ENCODE data around the gene TARP.

TARP gene

DNA sequence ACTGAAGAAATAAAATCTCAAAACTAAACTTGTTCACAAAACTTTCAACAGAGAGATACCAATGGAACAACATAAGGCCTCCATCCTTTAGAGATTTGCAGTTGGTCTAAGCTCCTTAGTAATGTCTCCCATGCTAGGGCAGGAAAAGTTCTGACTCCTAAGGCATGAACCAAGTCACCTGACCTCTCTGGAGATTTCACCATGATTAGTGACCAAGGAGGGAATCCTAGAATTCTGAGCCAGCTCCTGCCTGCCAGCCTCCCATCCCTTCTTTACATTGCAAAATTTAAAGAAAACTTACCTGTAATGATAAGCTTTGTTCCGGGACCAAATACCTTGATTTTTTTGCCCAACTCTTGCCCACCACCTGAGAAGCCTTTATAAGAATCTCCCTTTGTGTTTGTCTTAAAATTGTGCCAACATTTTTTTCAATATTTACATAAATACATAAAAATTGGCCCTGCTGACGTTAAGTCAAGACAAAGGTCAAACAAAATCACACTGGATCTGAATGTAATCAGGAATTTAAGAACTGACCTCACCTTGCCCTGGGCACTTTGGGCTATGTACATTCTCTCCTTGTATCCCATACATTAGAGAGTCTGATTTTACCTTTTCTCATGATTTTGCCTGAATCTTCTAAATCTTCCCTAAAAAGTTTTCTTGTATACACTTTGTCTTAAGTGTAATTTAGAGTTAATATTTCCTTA lies at the start of gene TARP:
Gene TARP, minus strand, starts transcription at position 351 of the 710 bp plus-strand sequence.
- no peak for DNase-seq (ENCODE audit: low read depth)

DNA sequence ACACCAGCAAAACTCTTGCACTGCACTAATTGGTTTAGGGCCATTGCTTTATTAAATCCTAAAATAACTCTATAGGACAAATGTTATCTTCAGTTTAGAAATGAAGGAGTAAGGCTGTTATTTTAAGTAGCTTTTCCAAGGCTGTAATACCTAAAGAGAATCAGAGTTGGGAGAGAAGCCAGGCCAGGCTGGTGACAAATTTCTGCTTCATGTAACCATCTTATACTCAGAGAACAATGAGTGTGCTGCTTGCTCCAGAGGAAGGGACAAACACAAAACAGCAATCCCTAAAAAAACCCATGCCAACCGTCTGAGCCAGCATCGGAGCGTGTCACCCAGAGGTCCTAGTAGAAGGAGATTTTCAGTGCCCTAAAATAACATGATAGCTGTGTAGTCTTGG lies 49.7 kb upstream of the TARP start:
- no peak for DNase-seq (ENCODE audit: low read depth)

DNA sequence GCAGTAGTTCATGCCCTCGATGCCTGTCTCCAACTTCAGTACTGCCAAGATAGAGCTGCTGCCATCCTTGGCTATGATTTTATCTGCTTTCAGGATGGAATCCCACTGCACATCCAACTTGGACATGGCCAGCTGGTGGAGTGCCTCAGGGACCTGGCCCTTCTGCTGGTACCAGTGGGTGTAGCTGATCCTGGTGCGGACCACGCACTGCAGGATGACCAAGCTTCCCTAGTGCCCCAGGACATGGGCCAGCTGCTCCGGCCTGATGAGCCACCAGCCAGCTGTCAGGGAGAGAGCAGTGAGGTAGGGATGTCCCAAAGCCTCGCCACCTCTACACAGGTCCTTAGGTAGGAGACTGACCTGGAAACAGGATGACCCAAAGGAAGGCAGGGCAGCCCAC lies 49.0 kb upstream of the TARP start:
- no peak for DNase-seq (ENCODE audit: low read depth)

DNA sequence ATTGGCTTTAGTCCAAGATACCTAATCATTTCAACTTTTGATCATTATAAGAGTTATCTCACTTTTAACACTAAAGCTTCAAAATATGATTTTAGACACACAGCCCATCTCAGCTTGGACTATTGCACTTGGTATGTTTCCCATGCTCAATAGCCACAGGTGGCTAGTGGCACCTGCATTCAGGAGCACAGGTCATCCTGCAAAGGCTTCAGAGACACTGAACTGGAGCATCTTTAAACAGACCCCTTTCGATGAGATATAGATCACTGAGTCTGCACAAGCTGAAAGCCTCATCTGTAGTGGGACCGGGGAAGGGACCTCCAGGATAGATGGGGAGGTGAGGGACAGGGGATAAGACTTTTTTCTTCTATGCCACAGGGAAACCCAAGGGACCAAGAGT lies 48.5 kb upstream of the TARP start:
- no peak for DNase-seq (ENCODE audit: low read depth)

DNA sequence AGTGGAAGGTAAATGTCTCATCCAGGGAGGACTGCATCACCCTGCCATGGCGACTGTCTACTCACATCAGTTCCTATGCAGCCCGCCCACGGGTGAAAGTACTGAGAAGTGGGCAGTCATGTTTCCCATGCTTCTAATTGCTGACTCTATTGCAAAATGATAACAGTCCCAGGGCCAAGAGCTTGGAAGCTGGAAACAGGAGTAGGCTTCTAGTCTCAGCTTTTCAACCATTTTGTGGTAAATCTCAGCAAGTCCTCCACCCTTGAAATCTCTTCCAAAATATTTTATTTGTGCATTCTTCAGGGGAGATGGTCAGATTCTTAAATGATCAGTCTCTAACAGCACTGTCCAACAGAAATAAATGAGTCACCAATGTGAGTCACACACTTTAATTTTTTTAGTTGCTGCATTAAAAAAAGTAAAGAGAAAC lies 48.1 kb upstream of the TARP start:
- peak; percentile 34 for DNase-seq (ENCODE audit: low read depth)

DNA sequence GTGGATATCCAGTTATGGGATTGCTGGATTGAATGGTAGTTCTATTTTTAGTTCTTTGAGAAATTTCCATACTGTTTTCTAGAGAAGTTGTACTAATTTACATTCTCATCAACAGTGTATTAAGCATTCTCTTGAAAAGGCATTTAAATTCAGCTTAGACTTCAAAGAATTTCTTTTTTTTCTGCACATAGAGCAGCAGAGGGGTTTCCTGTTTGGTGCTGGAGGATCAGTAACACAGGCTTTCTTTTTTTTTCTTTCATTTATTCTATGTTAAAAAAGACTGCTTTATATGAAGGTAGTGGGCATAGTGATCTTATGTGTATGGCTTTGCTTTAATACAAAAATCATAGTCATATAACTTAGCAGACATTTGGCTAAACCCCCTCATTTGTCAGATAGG lies 47.6 kb upstream of the TARP start:
- no peak for DNase-seq (ENCODE audit: low read depth)

DNA sequence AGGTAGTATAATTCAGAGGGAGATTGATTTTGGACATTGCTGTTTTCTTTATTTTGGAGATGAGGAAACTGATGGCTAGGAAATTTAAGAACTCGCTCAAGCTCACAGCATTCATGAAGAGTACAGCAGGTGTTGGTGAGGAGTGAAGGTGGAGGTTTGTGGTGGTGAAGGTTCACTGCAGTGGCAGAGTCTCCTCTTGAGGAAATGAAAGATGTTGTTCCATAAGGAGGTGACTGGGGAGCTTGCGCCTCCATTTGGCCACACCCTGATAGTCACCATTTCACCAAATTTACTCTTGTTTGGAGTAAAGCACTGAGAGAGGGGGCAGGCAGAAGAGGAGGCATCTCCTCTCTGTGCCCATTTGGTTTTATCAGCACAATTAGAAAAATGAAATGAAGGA lies 46.4 kb upstream of the TARP start:
- no peak for DNase-seq (ENCODE audit: low read depth)

DNA sequence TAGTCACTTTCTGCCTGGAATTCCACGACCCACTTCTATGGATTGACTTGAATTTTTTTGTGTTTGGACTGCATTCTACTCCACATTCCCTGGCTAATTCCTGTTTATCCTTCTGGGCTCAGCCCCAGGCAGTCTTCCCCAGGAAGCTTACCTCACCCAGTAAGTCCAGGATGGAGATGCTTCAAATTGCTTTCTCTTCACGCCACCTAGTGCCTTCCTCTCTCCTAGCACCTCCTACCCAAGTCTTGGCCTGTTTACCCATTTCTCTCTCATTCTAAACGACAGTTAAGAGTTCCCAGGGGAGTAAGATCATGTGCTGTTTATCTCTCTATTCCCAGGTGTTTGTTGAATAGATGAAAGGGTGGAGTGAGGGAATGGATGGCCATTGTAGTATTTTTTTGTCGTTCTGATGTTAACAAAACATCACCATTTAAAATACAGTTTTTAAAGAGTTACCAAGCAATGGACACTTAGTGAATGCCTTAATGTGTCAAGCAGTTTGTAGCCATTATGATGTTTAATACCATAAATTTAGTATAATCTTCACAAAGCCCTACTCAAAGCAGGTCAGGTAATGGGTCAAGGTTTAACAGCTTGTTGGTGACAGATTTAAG lies 45.5 kb upstream of the TARP start:
- peak; percentile 57 for DNase-seq (ENCODE audit: low read depth)

DNA sequence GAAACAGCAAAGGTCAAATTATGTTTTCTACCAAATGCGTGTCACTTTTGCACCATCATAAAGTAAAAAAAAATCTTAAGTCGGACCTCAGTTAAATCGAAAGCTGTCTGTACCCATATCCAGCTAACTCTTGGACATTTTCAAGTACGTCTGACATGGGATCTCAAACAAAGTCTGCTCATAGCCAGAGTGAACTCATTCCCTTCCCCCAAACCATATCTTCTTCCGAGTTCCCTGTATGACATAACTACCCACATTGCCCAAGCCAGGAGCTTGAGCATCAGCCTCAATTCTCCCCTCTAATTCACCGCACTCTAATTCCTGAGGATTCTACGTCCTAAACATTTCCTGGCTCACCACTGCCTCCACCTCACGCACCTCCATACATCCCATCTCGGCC lies 44.8 kb upstream of the TARP start:
- DNase-seq (ENCODE audit: low read depth), result no peak

DNA sequence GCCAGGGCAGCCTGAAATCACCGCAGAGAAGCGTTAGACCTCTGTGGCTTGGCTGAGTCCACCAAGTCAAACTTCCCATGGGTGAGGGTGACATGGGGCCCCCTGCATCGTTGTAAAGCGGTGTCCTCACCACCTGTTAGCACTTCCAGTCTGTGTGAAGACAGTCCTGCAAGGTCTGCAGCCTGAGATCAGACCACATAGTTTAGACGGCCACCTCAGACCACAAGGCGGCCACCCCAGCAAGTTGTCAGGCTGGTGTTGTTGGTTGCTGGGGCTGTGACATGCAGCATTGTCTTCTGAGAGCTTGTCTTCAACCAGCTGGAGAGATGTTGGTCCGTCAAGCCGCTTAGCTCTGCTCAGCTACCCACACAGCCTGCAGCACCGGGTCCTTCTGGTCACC lies 44.1 kb upstream of the TARP start:
- no peak for DNase-seq (ENCODE audit: low read depth)

DNA sequence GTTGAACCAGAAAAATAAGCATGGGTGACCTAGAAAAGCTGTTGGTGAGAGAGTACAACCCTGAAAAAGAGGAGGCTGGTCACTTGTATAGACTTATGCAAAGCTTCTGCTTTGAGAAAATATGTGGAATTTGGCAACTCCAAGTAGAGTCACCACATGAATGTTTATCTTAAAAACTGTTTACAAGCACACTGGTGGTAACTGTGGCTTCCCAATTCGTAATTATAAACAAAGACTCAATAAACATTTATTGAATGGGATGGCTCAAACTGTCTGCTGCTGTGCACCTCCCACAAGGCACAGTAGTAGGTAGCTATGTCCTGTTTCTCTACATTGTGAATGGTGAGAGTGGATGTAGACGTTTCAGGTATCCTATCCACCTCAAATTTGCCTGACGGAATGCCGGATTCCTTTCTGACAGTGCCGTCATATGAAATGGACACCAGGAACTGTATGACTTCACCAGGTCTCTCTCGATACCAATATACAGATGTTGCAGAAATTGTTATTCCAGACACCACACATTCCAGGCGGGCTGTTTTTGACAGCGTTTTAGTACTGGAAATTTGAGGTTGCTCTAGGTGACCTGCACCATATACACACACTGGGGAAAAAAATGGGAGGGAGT lies 43.4 kb upstream of the TARP start:
- no peak for DNase-seq (ENCODE audit: low read depth)

DNA sequence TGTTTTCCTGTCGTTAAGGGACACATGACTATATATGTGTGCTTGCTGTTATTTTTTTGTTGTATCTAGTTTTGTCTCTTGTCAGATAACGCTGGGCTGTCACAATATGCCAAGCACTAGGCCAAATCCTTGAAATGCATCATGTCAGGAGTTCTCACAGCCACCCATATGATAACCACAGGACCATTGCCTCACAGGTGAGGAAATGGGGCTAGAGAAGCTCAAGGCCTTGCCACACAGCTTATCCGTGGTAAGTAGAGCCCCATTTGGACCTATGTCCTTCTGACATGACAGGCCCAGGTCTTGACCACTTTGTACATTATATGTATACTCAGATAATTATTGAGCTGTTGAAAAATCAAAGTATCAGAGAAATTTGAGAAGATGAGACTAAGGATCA lies 42.0 kb upstream of the TARP start:
- no peak for DNase-seq (ENCODE audit: low read depth)

DNA sequence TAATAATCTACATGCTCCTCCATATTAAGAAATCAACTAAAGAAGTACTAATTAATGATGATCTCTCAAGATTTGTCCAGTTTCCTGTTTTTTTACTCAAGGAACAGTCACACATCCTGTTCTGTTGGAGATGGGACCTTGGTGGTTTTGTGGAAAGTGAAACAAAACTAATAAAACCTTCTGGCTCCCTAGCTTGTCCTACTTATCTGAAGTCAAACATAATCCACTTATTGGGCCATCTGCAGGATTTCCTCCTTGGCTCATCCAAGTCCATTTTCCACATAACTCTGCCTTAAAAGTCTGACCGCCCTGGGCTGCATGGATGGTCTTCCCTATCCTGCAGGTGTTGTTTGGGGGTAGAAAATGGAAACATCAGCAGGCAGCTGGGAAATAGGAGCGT lies 39.4 kb upstream of the TARP start:
- no peak for DNase-seq (ENCODE audit: low read depth)

DNA sequence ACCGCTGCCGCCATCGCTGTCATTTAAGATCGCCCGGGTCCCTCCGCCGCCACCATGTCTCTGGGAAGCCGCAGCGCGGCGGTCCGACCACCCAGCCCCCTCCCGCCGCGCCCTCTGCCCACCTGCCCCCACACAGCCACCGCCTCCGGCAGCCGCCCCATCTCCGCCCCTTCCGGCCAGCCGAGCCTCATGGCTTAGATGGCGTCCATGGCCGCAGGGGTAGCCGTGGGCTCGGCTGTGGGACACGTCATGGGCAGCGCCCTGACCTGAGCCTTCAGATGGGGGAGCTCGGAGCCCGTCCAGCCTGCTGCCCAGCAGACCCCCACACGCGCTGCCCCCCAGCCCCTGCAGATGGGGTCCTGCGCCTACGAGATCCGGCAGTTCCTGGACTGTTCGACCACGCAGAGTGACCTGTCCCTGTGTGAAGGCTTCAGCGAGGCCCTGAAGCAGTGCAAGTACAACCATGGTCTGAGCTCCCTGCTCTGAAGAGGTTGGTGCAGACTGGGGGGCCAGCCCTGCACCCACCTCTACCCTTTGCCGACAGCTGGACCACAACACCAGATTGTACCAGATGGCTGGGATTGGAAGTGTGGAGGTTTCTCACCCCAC lies 38.0 kb upstream of the TARP start:
- no peak for DNase-seq (ENCODE audit: low read depth)

DNA sequence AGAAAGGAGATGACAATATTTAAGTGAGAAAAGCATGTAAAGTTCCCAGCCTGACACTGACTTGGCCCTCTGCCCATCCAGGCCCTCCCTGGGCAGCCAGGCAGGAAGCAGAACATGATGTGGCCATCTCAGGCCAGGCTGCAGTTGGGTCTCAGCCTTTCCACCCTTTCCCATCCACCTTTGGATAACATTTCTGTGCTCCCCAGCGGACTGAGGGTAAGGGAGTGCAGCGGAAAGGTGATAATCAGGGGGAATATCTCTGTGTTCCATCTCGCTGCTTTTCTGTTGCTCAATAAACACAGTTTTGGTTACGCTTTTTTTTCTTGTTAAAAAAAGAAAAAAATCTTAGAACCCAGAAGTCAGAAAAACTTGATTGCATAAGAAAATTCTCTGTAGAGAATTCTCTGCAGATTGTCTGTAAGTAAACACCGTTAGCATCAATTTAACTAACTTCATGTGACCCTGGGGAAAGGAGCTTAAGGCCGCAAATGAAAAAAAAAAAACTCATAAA lies 37.2 kb upstream of the TARP start:
- no peak for DNase-seq (ENCODE audit: low read depth)

DNA sequence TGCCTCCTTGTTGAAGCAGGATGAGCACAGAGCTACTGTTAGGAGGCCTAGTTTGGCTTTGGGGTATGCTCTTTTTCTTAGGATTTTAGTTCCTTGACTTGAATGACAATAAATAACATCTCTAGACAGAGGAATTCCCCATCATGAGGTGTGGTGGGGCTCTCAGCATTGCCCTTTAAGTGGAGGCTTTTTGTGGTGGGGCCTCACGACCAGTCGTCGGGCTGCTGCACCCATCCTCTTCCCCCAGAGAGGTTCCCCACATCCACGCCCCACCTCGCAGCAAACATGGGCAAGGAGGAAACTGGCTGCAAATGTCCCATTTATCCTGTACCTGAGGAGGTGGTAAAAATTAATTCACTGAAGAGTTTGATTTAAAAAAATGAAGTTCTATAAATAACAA lies 36.1 kb upstream of the TARP start:
- DNase-seq (ENCODE audit: low read depth), result no peak

DNA sequence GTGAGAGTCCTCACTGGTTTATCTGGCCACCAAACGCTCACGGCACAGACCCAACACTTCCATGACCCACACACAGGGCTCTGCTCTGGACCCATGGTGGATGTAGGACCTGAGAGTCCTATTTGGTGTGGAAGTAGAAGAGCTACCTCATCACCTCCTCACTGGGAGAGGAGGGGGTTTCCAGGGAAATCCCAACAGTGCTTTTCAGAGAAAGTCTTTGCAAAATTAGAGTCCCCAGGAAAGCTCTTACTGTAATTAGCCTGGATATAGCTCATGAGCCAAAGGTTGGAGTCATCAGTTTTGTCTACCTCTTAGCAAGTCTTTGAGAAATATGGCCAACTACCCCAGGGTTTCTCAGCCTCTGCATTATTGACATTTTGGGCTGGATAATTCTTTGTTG lies 34.7 kb upstream of the TARP start:
- DNase-seq (ENCODE audit: low read depth), result no peak

DNA sequence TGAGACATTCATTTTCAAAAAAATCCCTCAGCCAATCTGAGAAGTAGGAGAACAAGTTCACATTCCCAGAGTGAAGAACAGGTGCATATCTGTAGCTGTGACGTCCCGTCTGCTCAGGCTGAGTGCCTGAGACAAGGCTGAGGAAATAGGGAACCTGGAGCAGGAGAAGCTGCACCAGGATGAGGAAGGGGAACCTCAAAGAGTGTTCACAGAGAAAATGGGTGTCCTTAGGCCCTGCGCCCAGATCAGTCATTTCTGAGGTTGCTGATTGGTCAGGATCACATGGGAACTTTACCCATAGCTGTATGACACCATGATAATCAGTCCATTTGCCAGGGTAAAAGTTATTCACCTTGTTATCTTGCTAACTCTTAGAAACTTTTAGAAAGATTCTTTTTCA lies 34.2 kb upstream of the TARP start:
- no peak for DNase-seq (ENCODE audit: low read depth)

DNA sequence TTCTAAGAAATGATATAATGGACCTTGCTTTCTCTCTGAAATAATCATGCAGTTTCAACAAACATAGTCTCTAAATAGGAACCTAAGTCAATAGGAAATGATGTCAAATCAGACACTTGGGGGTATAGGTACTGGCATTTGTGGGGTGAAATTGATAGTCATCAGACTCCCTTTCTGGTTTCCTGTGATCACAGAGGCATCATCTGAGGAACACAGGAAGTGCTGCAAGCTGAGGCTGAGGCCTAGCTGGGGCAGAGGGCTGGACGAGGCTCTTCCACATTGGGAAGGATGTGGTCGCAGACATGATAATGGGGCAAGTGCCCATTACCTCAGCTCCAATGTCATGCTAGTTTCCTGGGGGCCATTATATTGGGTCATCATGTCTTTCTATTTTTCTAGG lies 33.5 kb upstream of the TARP start:
- DNase-seq (ENCODE audit: low read depth), result no peak

DNA sequence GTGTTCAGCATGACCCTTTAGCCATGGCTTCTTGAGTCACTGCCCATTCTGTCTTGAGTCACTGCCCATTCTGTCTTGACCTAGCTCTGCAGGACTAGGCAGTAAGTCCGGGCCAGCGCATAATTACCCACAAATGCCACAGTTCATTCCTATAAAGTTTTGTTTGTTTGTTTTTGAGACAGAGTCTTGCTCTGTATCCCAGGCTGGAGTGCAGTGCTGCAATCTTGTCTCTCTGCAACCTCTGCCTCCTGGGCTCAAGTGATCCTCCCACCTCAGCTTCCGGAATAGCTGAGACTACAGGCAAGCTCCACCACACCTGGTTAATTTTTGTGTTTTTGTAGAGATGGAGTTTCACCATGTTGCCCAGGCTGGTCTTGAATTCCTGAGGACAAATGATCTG lies 32.7 kb upstream of the TARP start:
- DNase-seq (ENCODE audit: low read depth), result no peak

DNA sequence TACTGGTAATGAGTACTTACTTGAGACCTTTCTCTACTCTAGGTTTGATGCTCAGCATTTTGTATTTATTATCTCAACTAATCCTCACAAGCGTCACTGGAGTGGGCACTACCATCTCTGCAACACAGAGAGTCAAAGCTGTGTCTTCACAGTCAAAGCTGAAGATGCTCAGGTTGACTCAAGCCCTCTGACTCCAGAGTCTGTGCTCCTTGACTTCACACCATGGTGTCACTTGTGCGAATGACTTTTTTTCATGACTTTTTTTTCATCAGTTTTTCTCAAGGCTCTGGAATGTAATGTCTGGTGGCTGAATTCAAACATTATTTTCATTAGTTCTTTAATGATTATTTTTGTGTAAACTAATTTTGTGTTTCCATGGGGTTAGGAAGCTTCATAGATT lies 30.4 kb upstream of the TARP start:
- DNase-seq (ENCODE audit: low read depth), result no peak

DNA sequence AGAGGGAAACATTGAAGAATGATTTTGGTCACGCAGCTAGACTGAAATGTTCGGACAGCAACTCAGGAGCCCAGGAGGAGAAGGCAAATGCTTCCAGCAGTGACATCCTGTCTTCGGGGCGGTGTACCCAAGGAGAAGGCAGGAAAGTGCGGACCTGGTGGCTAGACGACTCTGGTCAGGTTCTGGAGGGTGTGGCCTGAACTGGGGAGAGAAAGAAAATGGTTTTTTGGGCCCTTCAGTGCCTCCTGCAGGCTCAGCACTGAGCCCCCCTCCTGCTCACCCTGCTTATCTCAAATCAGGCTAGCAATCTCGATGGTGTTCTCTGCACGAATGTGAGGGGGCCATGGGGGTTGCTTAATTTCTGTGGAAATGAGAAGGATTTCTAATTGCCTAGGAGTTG lies 26.7 kb upstream of the TARP start:
- no peak for DNase-seq (ENCODE audit: low read depth)

DNA sequence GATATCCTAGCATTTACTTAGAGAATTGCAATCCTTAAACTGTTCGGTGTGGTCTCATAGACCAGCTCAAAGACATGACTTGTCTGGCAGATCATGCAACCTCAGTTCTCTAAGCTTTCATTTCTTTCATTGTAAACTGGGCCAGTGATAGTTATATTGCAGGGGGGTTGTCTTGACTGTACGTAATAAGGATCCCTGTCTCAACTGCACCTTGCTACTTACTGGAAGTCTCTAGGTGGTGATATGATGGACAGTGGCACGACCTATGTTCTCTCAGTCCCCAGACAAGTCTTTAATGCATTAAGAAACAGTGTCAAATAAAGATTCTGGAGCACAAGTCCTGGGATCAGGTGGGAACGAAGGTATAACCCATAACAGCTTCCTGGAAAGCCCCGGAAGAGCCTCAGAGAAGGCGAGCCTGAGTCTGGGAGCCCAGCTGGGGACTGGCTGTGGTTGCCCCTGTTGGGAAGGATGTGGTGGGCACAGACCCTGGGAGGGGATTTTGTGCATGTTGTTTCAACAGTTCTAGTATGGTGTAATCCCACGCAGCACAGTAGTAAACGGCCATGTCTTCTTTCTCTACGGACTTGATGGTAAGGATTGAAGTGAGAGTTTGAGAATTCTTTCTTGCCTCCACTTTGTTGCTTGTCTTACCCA lies 26.0 kb upstream of the TARP start:
- DNase-seq (ENCODE audit: low read depth), result no peak
